ENCODE data around the gene ELP4.

- TF ChIP-seq CTCF (IDR thresholded peaks at IDR 0.05) (no peak), POLR2A (IDR thresholded peaks at IDR 0.05) (no peak)
Measured at GRCh38 chr11:31764261-31764660, 254.7 kb downstream of the ELP4 start.
